Measurements from ENCODE around the gene PALM.

PALM gene

DNA sequence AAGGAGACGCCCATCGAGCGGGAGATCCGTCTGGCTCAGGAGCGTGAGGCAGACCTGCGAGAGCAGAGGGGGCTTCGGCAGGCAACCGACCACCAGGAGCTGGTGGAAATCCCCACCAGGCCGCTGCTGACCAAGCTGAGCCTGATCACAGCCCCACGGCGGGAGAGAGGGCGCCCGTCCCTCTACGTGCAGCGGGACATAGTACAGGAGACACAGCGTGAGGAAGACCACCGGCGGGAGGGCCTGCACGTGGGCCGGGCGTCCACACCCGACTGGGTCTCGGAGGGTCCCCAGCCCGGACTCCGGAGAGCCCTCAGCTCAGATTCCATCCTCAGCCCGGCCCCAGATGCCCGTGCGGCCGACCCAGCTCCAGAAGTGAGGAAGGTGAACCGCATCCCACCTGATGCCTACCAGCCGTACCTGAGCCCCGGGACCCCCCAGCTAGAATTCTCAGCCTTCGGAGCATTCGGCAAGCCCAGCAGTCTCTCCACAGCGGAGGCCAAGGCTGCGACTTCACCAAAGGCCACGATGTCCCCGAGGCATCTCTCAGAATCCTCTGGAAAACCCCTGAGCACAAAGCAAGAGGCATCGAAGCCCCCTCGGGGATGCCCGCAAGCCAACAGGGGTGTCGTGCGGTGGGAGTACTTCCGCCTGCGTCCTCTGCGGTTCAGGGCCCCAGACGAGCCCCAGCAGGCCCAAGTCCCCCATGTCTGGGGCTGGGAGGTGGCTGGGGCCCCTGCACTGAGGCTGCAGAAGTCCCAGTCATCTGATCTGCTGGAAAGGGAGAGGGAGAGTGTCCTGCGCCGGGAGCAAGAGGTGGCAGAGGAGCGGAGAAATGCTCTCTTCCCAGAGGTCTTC, 49.3 kb downstream of the PALM start:
- H3K4me3 ChIP-seq (ENCODE audit: control insufficient read depth, low read depth, low read length): no peak overlapping the region
- DNase-seq (ENCODE audit: low read depth): no peak
- TF ChIP-seq, protein P1, sequence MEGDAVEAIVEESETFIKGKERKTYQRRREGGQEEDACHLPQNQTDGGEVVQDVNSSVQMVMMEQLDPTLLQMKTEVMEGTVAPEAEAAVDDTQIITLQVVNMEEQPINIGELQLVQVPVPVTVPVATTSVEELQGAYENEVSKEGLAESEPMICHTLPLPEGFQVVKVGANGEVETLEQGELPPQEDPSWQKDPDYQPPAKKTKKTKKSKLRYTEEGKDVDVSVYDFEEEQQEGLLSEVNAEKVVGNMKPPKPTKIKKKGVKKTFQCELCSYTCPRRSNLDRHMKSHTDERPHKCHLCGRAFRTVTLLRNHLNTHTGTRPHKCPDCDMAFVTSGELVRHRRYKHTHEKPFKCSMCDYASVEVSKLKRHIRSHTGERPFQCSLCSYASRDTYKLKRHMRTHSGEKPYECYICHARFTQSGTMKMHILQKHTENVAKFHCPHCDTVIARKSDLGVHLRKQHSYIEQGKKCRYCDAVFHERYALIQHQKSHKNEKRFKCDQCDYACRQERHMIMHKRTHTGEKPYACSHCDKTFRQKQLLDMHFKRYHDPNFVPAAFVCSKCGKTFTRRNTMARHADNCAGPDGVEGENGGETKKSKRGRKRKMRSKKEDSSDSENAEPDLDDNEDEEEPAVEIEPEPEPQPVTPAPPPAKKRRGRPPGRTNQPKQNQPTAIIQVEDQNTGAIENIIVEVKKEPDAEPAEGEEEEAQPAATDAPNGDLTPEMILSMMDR (IDR thresholded peaks at IDR 0.05; ENCODE audit: control insufficient read depth, insufficient read depth, low read depth, low read length, missing control alignments): no peak

DNA sequence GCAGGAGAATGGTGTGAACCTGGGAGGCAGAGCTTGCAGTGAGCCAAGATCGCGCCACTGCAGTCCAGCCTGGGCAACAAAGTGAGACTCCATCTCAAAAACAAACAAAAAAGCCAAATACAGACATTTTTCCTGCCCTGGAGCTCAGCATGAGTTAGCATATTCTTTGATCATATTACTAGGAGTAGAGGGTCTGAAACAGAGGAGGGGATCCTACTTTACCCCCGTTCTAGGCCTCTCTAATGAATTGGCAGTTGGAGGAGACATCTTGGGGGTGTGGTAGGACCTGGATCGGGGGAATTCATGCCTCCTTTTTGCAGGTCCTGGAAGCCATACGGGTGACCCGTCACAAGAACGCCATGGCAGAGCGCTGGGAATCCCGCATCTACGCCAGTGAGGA, 54.4 kb downstream of the PALM start:
- no peak overlapping the region for H3K4me3 ChIP-seq (ENCODE audit: control insufficient read depth, low read depth, low read length)
- no peak for DNase-seq (ENCODE audit: low read depth)
- TF ChIP-seq, protein P1 (IDR thresholded peaks at IDR 0.05; ENCODE audit: control insufficient read depth, insufficient read depth, low read depth, low read length, missing control alignments): no peak

DNA sequence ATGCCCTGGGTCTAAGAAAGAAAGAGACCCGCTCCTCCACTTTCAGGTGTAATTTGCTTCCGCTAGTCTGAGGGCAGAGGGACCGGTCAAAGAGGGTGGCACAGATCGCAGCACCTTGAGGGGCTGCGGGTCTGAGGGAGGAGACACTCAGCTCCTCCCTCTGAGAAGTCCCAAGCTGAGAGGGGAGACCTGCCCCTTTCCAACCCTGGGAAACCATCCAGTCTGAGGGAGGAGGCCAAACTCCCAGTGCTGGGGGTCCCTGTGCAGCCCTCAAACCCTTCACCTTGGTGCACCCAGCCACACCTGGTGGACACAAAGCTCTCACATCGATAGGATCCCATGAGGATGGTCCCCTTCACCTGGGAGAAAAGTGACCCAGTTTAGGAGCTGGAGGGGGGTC, 55.1 kb downstream of the PALM start:
- TF ChIP-seq, protein P1 (IDR thresholded peaks at IDR 0.05; ENCODE audit: control insufficient read depth, insufficient read depth, low read depth, low read length, missing control alignments): no peak
- no peak overlapping the region for H3K4me3 ChIP-seq (ENCODE audit: control insufficient read depth, low read depth, low read length)
- no peak for DNase-seq (ENCODE audit: low read depth)

DNA sequence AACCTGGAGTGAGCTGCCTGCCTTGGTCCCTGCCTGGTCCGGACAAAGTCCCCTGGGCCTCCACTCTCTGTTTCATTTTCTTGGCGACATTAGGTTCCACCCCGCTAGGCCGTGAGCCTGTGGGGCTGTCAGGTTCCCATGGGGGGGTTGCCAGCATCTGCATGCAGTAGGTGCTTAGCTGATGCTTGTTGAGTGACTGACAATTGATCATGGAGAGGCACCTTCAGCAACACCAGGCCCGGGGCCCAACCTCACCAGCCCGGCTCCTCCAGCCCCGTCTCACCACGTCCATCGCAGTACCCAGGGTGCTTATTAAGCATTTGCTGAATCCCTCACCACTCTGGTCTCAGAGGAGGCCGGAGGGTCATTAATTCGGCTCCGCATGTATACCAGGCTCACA, 55.6 kb downstream of the PALM start:
- no peak overlapping the region for H3K4me3 ChIP-seq (ENCODE audit: control insufficient read depth, low read depth, low read length)
- TF ChIP-seq, protein P1 (IDR thresholded peaks at IDR 0.05; ENCODE audit: control insufficient read depth, insufficient read depth, low read depth, low read length, missing control alignments): no peak
- DNase-seq (ENCODE audit: low read depth): no peak

DNA sequence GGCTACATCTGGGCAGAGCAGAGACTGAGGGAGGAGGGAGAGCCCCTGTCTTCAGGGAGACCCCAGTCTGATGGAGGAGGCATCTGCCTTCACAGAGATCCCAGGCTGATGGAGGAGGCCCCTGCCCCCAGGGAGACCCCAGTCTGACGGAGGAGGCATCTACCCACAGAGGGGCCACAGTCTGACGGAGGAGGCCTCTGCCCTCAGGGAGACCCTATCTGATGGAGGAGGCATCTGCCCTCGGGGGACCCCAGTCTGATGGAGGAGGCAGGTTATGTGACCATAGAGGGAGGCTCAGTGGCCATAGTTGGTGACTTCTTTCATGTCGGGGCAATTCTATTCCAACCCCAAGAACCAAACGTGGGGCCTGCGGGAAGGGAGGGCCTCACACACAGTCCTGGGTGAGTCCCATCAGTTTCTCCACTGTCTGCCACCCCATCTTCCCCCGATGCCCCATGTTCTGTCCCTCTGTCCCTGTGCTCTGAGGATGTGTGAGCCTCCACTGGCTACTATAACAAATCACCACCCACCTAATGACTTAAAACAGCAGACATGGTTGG, 56.5 kb downstream of the PALM start:
- TF ChIP-seq, protein P1 (IDR thresholded peaks at IDR 0.05; ENCODE audit: control insufficient read depth, insufficient read depth, low read depth, low read length, missing control alignments): no peak
- H3K4me3 ChIP-seq (ENCODE audit: control insufficient read depth, low read depth, low read length): no peak overlapping the region
- no peak for DNase-seq (ENCODE audit: low read depth)

DNA sequence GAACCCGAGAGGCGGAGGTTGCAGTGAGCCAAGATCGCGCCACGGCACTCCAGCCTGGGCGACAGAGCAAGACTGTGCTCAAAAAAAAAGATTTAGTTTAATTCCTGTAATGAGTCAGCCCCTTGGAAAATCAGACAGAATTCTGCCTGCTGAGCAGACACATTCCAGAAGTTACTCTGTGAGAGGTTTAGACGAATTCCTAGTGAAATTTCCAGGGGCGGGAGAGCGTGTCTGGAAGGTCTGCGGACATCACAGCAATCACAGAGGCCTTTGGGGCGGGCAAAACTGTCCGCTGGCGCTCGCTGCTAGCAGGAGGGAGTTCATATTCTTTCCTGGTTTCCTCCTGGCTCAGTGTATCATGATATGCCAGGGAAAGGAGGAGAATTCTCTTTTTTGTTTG, 59.7 kb downstream of the PALM start:
- TF ChIP-seq, protein P1 (IDR thresholded peaks at IDR 0.05; ENCODE audit: control insufficient read depth, insufficient read depth, low read depth, low read length, missing control alignments): no peak
- DNase-seq (ENCODE audit: low read depth): peak; percentile 70
- no peak overlapping the region for H3K4me3 ChIP-seq (ENCODE audit: control insufficient read depth, low read depth, low read length)
